H9 (cell line): Measurements from ENCODE around the gene TMED6. TPM values are rescaled to one million over a fixed set of nuclear protein-coding genes. Genes with fewer than 3 reads are reported as not detected.
A peak's percentile ranks its signal among the peaks of the same experiment; 100 is the strongest.

Source experiments
- DNase-seq: peaks from one replicate; pipeline ENCODE4 v3.0.0-alpha.2; 2017
- H2AFZ ChIP-seq: one replicate; pipeline ENCODE4 v1.6.1; 2013; ENCODE audit warnings: mild to moderate bottlenecking, low read length, control low read depth, moderate library complexity
- H2AK5ac ChIP-seq: 2 replicates; pipeline ENCODE4 v1.6.1; 2013; ENCODE audit warnings: low read length, control low read depth, mixed read lengths; ENCODE audit not compliant: insufficient read length
- H2BK120ac ChIP-seq: one replicate; pipeline ENCODE4 v1.6.1; 2013; ENCODE audit warnings: low read depth, mild to moderate bottlenecking, low read length, control low read depth, inconsistent platforms; ENCODE audit not compliant: poor library complexity, severe bottlenecking
- H2BK12ac ChIP-seq: 2 replicates; pipeline ENCODE4 v1.6.1; 2013; ENCODE audit warnings: low read length, control low read depth, mixed read lengths, low read depth; ENCODE audit not compliant: insufficient read length
- H2BK15ac ChIP-seq: 2 replicates; pipeline ENCODE4 v1.6.1; 2013; ENCODE audit warnings: low read depth, low read length, control low read depth
- H2BK20ac ChIP-seq: one replicate; pipeline ENCODE4 v1.6.1; 2013; ENCODE audit warnings: low read depth, mild to moderate bottlenecking, low read length, control low read depth, inconsistent platforms; ENCODE audit not compliant: poor library complexity, severe bottlenecking
- H2BK5ac ChIP-seq: 2 replicates; pipeline ENCODE4 v1.6.1; 2013; ENCODE audit warnings: low read length, control low read depth, mixed read lengths; ENCODE audit not compliant: insufficient read length
- H3K14ac ChIP-seq: 2 replicates; pipeline ENCODE4 v1.6.1; 2013; ENCODE audit warnings: low read length, control low read depth; ENCODE audit not compliant: insufficient read depth
- H3K18ac ChIP-seq: 2 replicates; pipeline ENCODE4 v1.6.1; 2013; ENCODE audit warnings: low read depth, mild to moderate bottlenecking, mixed read lengths, low read length, control low read depth; ENCODE audit not compliant: insufficient read length
- H3K23ac ChIP-seq: 2 replicates; pipeline ENCODE4 v1.6.1; 2013; ENCODE audit warnings: low read length, control low read depth, mixed read lengths, low read depth; ENCODE audit not compliant: insufficient read length
- H3K23me2 ChIP-seq: 2 replicates; pipeline ENCODE4 v1.6.1; 2013; ENCODE audit warnings: low read depth, mild to moderate bottlenecking, mixed read lengths, low read length, control low read depth; ENCODE audit not compliant: insufficient read length, poor library complexity, severe bottlenecking
- H3K27ac ChIP-seq: 2 replicates; pipeline ENCODE4 v1.5.1; 2013; ENCODE audit warnings: low read length, control low read depth, mixed read lengths, low read depth; ENCODE audit not compliant: insufficient read length
- H3K27me3 ChIP-seq: 2 replicates; pipeline ENCODE4 v1.6.1; 2013; ENCODE audit warnings: low read length, control low read depth, inconsistent platforms; ENCODE audit not compliant: insufficient read depth
- H3K4ac ChIP-seq: 2 replicates; pipeline ENCODE4 v1.6.1; 2013; ENCODE audit warnings: low read depth, mild to moderate bottlenecking, control low read depth, inconsistent platforms, low read length, moderate library complexity
- H3K4me1 ChIP-seq: 2 replicates; pipeline ENCODE4 v1.6.1; 2013; ENCODE audit warnings: low read length, control low read depth, inconsistent platforms; ENCODE audit not compliant: insufficient read depth
- H3K4me2 ChIP-seq: 2 replicates; pipeline ENCODE4 v1.6.1; 2013; ENCODE audit warnings: low read length, control low read depth, mixed read lengths; ENCODE audit not compliant: insufficient read length, insufficient read depth
- H3K56ac ChIP-seq: 2 replicates; pipeline ENCODE4 v1.6.1; 2013; ENCODE audit warnings: low read depth, mild to moderate bottlenecking, mixed read lengths, low read length, control low read depth; ENCODE audit not compliant: insufficient read length
- H3K79me1 ChIP-seq: 2 replicates; pipeline ENCODE4 v1.6.1; 2013; ENCODE audit warnings: low read depth, mild to moderate bottlenecking, moderate library complexity, low read length, control low read depth, inconsistent platforms; ENCODE audit not compliant: insufficient read depth, poor library complexity, severe bottlenecking
- H3K79me2 ChIP-seq: 2 replicates; pipeline ENCODE4 v1.6.1; 2013; ENCODE audit warnings: low read length, control low read depth, inconsistent platforms; ENCODE audit not compliant: insufficient read depth
- H3K9ac ChIP-seq: 2 replicates; pipeline ENCODE4 v1.6.1; 2013; ENCODE audit warnings: low read length, control low read depth, mixed read lengths; ENCODE audit not compliant: insufficient read length; ENCODE audit errors: extremely low read depth
- H3K9me3 ChIP-seq: one replicate; pipeline ENCODE4 v1.6.1; 2013; ENCODE audit warnings: low read depth, low read length, inconsistent platforms; ENCODE audit not compliant: control insufficient read depth
- H3T11ph ChIP-seq: one replicate; pipeline ENCODE4 v1.6.1; 2013; ENCODE audit warnings: mild to moderate bottlenecking, low read length, control low read depth, inconsistent platforms
- H4K20me1 ChIP-seq: one replicate; pipeline ENCODE4 v1.6.1; 2013; ENCODE audit not compliant: control insufficient read depth, insufficient read length, insufficient read depth
- H4K5ac ChIP-seq: 2 replicates; pipeline ENCODE4 v1.6.1; 2013; ENCODE audit warnings: low read depth, mild to moderate bottlenecking, mixed read lengths, low read length, control low read depth; ENCODE audit not compliant: insufficient read length
- H4K8ac ChIP-seq: replicated peaks from 2 replicates; pipeline ENCODE4 v1.6.1; 2013; ENCODE audit warnings: low read length, control low read depth, mixed read lengths, low read depth; ENCODE audit not compliant: insufficient read length
- H4K91ac ChIP-seq: 2 replicates; pipeline ENCODE4 v1.6.1; 2013; ENCODE audit warnings: low read depth, mild to moderate bottlenecking, moderate library complexity, mixed read lengths, low read length, control low read depth; ENCODE audit not compliant: insufficient read length
- H3K27ac Mint-ChIP-seq, 3 experiments: 2 replicates in 2 of 3; 3 replicates in 1 of 3; pipeline ENCODE4 v1.8.0; 2020 to 2021; ENCODE audit warnings: mixed read lengths in 3 of 3, mild to moderate bottlenecking in 1 of 3, moderate library complexity in 1 of 3
- H3K27me3 Mint-ChIP-seq: 2 replicates; pipeline ENCODE4 v1.8.0; 2021; ENCODE audit warnings: low read depth, mild to moderate bottlenecking, moderate library complexity, mixed read lengths
- H3K36me3 Mint-ChIP-seq, 3 experiments: 2 replicates in 2 of 3; 3 replicates in 1 of 3; pipeline ENCODE4 v1.8.0; 2020 to 2021; ENCODE audit warnings: low read depth in 3 of 3, mixed read lengths in 3 of 3; ENCODE audit not compliant: insufficient read depth in 1 of 3
- H3K4me1 Mint-ChIP-seq, 2 experiments: 2 replicates each; pipeline ENCODE4 v1.8.0; 2020; ENCODE audit warnings: mixed read lengths in 2 of 2
- H3K4me3 Mint-ChIP-seq, 2 experiments: 2 replicates in 1 of 2; 3 replicates in 1 of 2; pipeline ENCODE4 v1.8.0; 2020 to 2021; ENCODE audit warnings: mild to moderate bottlenecking in 2 of 2, mixed read lengths in 2 of 2, moderate library complexity in 1 of 2
- H3K9me3 Mint-ChIP-seq, 2 experiments: 2 replicates in 1 of 2; 3 replicates in 1 of 2; pipeline ENCODE4 v1.8.0; 2020; ENCODE audit warnings: mild to moderate bottlenecking in 2 of 2, mixed read lengths in 2 of 2, moderate library complexity in 1 of 2
- CTCF ChIP-seq: fragments of 200-600 bp; sonication (generic); conservative IDR thresholded peaks from 3 replicates; pipeline ENCODE4 v1.8.0; 2021; ENCODE audit warnings: antibody characterized with exemption, mild to moderate bottlenecking
- WGBS: extraction: QIAGEN DNeasy Blood & Tissue Kit; methylation state at CpG from one replicate; pipeline ENCODE4 v1.1.7; 2013; ENCODE audit warnings: missing lambda C conversion rate, low lambda C conversion rate, mixed read lengths; ENCODE audit not compliant: insufficient read length; ENCODE audit errors: extremely low coverage; 5-methylcytosine and 5-hydroxymethylcytosine counted together
- total RNA-seq: library from RNA; stranded (reverse); gene quantifications from 2 replicates; pipeline ENCODE4 v1.2.1, GENCODE V29; 2021

Gene TMED6
- total RNA-seq, 1 experiment from 2014 or later = 0.31 TPM

- Histone ChIP-seq H4K91ac (no peak overlapping the region), H2BK5ac (no peak overlapping the region), H4K5ac (no peak overlapping the region), H4K20me1 (no peaks in the 10 kb centered on the region), H4K8ac (no peak overlapping the region), H3K23me2 (peaks cover 7% of the 10 kb centered on the region), H2BK15ac (no peak overlapping the region), H3K14ac (peak overlapping the region; percentile 73; the same call in 1 of the 2 replicates), H2AK5ac (no peak overlapping the region), H3K23ac (no peak overlapping the region), H3K79me2 (peaks cover 5% of the 10 kb centered on the region; the same call in 1 of the 2 replicates), H3K27ac (no peak overlapping the region), H3K18ac (no peak overlapping the region), H3K56ac (no peak overlapping the region), H3K4me1 (no peaks in the 10 kb centered on the region), H3T11ph (no peak overlapping the region), H3K27me3 (no peaks in the 10 kb centered on the region), H2BK120ac (no peak overlapping the region), H3K9ac (peak overlapping the region; percentile 97), H2AFZ (no peak overlapping the region), H3K79me1 (peaks cover 16% of the 10 kb centered on the region), H3K4ac (no peak overlapping the region), H2BK20ac (no peak overlapping the region), H3K9me3 (no peaks in the 10 kb centered on the region), H2BK12ac (no peak overlapping the region), H3K4me2 (peak overlapping the region; percentile 100)
- Mint-ChIP-seq H3K4me1 (peaks cover 16 to 20% of the 10 kb centered on the region in 2 experiments), H3K27me3 (no peaks in the 10 kb centered on the region), H3K4me3 (peak overlapping the region; percentile 92 to 98), H3K27ac (peak overlapping the region; percentile 97 to 98 (median 98)), H3K36me3 (peaks cover 21 to 60% (median 46%) of the 10 kb centered on the region in 3 experiments; a peak in 6 of 7 replicates), H3K9me3 (no peaks in the 10 kb centered on the region)
- no CpG with 5 or more reads among the region's 16 CpGs for WGBS
- no peak for TF ChIP-seq CTCF
- DNase-seq = no peak
Observed at GRCh38 chr16:69340095-69340644, 11.4 kb downstream of the TMED6 start.
